Breast epithelium (tissue), 3 donors: Measurements from ENCODE around the gene GPSM3.

Source experiments
- CTCF ChIP-seq, 3 donors: fragments of 450-650 bp; IDR thresholded peaks; one replicate each; pipeline ENCODE4 v1.5.1; 2016 to 2017; ENCODE audit warnings: antibody characterized with exemption in 3 of 3, mild to moderate bottlenecking in 3 of 3, moderate library complexity in 3 of 3
- POLR2A ChIP-seq: fragments of 450-650 bp; IDR thresholded peaks from one replicate; pipeline ENCODE4 v1.6.1; 2016; ENCODE audit warnings: antibody characterized with exemption, mild to moderate bottlenecking, moderate library complexity

GRCh38 chr6:32167761-32168262, 24.6 kb downstream of the GPSM3 start:
- TF ChIP-seq CTCF (IDR thresholded peaks at IDR 0.05) (no peak), POLR2A (no peak)
